ENCODE results near the gene COPS7A. TPM values are rescaled to one million over a fixed set of nuclear protein-coding genes. Genes with fewer than 3 reads are reported as not detected.

The COPS7A gene
- total RNA-seq, 1 experiment from 2014 or later, result 34.2 TPM

- Mint-ChIP-seq H3K36me3 (ENCODE audit: insufficient read depth in 1 of 3, low read depth in 3 of 3) (peaks cover 43 to 68% (median 66%) of the 10 kb centered on the region in 3 experiments; a peak in 6 of 7 replicates), H3K9me3 (no peaks in the 10 kb centered on the region), H3K27me3 (ENCODE audit: low read depth) (no peaks in the 10 kb centered on the region), H3K27ac (peak overlapping the region in 1 of 3 experiments; percentile 45; a peak in 2 of 7 replicates), H3K4me1 (peaks cover 4 to 13% of the 10 kb centered on the region in 2 experiments), H3K4me3 (no peak overlapping the region)
- Histone ChIP-seq H3K79me2 (ENCODE audit: insufficient read depth, low read length) (peaks cover 3% of the 10 kb centered on the region), H3K4ac (ENCODE audit: low read depth, low read length) (no peak overlapping the region), H3K4me1 (ENCODE audit: insufficient read depth, low read length) (peaks cover 5% of the 10 kb centered on the region; the same call in 1 of the 2 replicates), H3K56ac (ENCODE audit: insufficient read length, low read depth, low read length) (no peak overlapping the region), H3K27me3 (ENCODE audit: insufficient read depth, low read length) (no peaks in the 10 kb centered on the region), H2BK5ac (ENCODE audit: insufficient read length, low read length) (no peak overlapping the region), H3K9ac (ENCODE audit: extremely low read depth, insufficient read length, low read length) (no peak overlapping the region), H2BK120ac (ENCODE audit: low read depth, low read length, poor library complexity, severe bottlenecking) (no peak overlapping the region), H3K23me2 (ENCODE audit: insufficient read length, low read depth, low read length, poor library complexity, severe bottlenecking) (peaks cover 3% of the 10 kb centered on the region), H4K91ac (ENCODE audit: insufficient read length, low read depth, low read length) (no peak overlapping the region), H4K8ac (replicated peaks; ENCODE audit: insufficient read length, low read depth, low read length) (no peak overlapping the region), H3K23ac (ENCODE audit: insufficient read length, low read depth, low read length) (no peak overlapping the region), H3K18ac (ENCODE audit: insufficient read length, low read depth, low read length) (no peak overlapping the region), H3K14ac (ENCODE audit: insufficient read depth, low read length) (no peak overlapping the region), H2BK15ac (ENCODE audit: low read depth, low read length) (no peak overlapping the region), H2AK5ac (ENCODE audit: insufficient read length, low read length) (no peak overlapping the region), H3T11ph (ENCODE audit: low read length) (no peak overlapping the region), H2BK20ac (ENCODE audit: low read depth, low read length, poor library complexity, severe bottlenecking) (no peak overlapping the region), H3K27ac (ENCODE audit: insufficient read length, low read depth, low read length) (no peak overlapping the region), H2BK12ac (ENCODE audit: insufficient read length, low read depth, low read length) (no peak overlapping the region), H2AFZ (ENCODE audit: low read length) (no peak overlapping the region), H3K9me3 (ENCODE audit: control insufficient read depth, low read depth, low read length) (no peaks in the 10 kb centered on the region), H4K5ac (ENCODE audit: insufficient read length, low read depth, low read length) (no peak overlapping the region), H3K79me1 (ENCODE audit: insufficient read depth, low read depth, low read length, poor library complexity, severe bottlenecking) (peaks cover 8% of the 10 kb centered on the region), H3K4me2 (ENCODE audit: insufficient read depth, insufficient read length, low read length) (no peak overlapping the region), H4K20me1 (ENCODE audit: control insufficient read depth, insufficient read depth, insufficient read length) (no peaks in the 10 kb centered on the region)
- DNase-seq, result no peak
- no peak for TF ChIP-seq CTCF (conservative IDR thresholded peaks at IDR 0.05)
- WGBS (ENCODE audit: extremely low coverage, insufficient read length, low lambda C conversion rate), result no CpG with 5 or more reads among the region's 4 CpGs
Observed at GRCh38 chr12:6747216-6747615, 23.4 kb downstream of the COPS7A start.
